Measurements from ENCODE around the gene KIF25.

The KIF25 gene, protein sequence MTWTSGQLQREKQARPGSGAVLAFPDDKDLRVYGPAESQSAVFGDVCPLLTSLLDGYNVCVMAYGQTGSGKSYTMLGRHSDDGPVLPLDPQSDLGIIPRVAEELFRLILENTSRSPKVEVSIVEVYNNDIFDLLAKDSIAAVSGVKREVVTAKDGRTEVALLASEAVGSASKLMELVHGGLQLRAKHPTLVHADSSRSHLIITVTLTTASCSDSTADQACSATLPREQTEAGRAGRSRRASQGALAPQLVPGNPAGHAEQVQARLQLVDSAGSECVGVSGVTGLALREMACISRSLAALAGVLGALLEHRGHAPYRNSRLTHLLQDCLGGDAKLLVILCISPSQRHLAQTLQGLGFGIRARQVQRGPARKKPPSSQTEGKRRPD

GRCh38 chr6:167997642-167998041 lies at the start of gene KIF25:
KIF25 (plus strand) TSS chr6:167997671; CDS start chr6:168029586, 31,915 bp downstream.
- DNase-seq (ENCODE audit: low read depth, low spot score), result no peak

DNA sequence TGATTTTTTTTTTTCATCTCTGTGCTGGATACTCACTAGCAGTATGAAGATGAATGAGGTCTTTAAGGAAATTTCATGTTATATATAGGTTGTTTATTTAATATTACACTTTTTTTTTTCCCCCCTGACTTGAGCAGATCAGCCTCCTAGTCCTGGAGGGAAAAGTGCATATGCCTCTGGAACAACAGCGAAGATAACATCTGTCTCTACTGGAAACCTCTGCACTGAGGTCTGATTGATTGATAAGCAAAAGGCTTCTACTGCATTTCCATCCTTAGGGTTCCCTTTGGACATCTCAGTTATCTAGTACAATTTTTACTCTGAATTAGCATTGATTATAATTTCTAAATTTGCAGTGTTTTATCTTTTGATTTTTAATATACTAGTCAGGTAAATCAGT lies 49.8 kb upstream of the KIF25 start:
- no peak for DNase-seq (ENCODE audit: low read depth, low spot score)

DNA sequence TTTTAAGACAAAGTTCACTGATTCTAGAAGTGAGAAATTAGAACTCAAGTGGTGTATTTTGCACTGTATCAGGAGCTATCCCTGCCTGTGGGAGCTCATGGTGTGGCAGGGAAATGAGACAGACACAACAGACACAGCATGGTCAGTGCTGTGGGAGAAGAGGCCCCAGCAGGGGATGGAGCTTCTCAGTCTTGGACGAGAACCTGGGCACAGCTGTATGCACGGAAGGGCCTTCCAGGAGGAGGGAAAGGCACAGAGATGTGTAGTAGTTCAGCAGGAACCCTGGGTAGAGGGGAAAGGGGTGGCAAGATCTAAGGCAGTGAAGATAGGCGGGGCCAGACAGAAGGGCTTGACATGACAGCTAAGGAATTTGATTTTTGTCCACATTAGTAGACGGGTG lies 48.8 kb upstream of the KIF25 start:
- DNase-seq (ENCODE audit: low read depth, low spot score), result no peak

DNA sequence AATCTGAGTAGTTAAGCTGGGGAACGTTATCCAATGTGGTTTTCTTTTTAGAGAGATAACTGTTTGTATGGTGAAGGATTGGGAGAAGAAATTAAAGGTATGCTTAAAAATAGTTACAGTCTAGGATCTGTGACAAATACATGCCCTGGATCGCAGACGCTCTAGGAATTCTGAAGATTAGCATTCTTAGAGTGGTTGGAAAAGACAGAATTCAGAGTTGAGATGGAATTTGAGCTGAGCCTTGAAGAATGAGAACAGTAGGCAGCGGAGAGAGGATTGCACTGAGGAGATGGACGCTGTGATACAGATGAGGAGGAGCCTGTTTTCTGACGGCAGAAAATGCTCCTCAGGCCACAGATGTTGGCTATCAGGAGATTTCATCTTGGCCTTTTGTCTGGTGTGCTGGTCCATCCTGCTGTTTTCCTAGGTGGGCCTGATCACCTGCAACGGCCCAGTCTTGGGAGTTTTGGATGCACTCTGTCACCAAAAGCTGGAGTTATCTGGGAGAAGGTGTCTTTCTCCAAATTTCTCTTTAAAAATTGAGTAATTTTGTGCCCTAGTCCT lies 48.3 kb upstream of the KIF25 start:
- no peak for DNase-seq (ENCODE audit: low read depth, low spot score)

DNA sequence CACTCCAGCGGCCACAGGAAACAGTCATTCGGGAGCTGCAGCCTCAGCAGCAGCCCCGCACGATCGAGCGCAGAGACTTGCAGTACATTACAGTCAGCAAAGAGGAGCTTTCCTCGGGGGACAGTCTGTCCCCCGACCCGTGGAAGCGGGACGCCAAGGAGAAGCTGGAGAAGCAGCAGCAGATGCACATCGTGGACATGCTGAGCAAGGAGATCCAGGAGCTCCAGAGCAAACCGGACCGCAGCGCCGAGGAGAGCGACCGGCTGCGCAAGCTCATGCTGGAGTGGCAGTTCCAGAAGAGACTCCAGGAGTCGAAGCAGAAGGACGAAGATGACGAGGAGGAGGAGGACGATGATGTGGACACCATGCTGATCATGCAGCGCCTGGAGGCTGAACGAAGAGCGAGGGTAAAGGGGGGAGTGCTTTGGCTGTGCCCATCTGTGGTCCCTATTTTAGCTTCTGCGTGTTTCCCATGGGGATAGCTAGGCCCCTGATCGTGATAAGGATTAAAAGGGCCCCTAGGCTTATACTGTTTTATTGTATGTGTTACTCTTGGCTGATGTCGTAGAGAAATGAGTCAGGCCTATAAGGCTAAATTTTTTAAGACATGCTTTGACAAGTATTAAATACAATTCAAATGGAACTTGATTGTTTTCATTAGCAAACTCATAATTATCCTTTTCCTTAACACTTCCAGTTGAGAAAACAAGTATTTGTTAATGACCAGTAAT lies 45.5 kb upstream of the KIF25 start:
- no peak for DNase-seq (ENCODE audit: low read depth, low spot score)

DNA sequence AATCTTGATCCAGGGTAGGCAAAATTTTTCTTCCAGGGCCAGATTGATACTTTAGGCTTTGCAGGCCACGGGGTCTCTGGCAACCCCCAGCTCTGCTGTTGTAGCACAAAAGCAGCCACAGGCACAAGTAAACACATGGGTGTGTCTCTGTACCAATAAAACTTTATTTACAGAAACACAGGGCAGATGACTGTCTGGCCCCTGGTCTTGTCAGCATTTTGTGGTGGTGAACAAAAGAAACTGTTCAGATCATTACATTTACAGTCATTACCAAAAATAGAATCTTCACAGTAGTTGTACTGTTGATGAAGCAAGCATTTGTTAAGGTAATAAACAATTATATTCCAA lies 45.0 kb upstream of the KIF25 start:
- no peak for DNase-seq (ENCODE audit: low read depth, low spot score)

GRCh38 chr6:167953551-167953950 lies 43.9 kb upstream of the KIF25 start:
- DNase-seq (ENCODE audit: low read depth, low spot score), result no peak

DNA sequence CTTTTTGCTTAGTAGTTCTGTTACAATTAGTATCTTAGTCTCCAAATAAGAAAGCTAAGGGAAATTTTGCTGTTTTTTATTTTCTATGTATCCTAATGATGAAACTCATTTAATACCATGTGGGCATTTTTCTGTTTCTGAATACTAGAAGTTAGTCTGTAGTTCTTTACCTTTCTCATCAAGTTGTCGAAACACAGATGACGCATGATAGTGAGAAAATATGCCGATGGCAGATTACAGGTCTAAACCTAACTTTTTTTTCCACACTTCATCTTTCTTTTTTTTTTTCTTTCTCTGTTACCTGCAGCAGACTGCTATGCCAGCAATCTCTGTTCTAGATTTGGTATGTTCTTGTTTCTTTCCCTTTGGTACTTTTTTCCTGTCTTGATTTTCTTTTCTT lies 43.3 kb upstream of the KIF25 start:
- DNase-seq (ENCODE audit: low read depth, low spot score), result no peak

- no peak for DNase-seq (ENCODE audit: low read depth, low spot score)
These were observed 41.0 kb upstream of the KIF25 start for GRCh38 chr6:167956491-167956890.

DNA sequence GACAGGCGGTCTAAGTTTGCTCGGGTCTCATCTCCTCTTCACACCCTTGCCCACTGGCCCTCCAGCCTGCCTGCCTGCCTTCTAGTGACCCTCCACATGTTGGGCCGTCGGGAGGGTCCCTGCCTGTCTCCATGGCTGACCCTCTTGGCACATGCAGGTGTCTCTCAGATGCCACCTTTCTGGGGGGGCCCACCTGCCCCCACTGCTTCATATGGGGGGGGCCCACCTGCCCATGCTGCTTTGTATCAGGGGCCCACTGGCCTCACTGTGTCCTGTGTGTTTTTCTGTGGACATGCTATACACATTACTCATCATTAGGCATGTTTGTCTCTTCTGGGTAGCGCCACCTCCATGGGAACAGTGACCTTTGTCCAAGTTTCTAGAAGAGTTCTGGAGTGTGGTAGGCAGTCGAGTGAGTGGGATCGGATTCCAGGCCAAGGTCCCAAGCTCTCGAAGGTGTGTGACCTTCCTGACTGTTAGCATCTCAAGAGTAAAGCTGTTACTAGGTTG lies 40.4 kb upstream of the KIF25 start:
- no peak for DNase-seq (ENCODE audit: low read depth, low spot score)

DNA sequence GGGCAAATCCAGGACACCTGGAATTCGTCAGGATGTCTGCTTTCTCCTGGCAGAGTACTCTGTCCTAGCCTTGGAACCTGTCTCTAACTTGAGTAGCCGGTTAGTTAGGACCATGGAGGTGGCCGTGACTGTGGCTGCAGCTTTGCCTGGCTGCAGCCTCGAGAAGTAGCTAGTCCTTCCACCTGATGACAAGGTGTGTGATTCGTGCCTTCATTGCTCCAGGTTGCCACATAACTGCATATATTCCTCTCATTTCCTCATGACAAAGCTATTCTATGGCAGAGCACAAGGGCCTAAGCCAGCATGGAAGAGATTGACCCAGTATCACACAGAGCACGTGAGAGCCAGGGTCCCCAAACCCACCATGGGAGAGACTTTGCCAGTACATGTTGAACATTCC lies 39.8 kb upstream of the KIF25 start:
- DNase-seq (ENCODE audit: low read depth, low spot score), result no peak

DNA sequence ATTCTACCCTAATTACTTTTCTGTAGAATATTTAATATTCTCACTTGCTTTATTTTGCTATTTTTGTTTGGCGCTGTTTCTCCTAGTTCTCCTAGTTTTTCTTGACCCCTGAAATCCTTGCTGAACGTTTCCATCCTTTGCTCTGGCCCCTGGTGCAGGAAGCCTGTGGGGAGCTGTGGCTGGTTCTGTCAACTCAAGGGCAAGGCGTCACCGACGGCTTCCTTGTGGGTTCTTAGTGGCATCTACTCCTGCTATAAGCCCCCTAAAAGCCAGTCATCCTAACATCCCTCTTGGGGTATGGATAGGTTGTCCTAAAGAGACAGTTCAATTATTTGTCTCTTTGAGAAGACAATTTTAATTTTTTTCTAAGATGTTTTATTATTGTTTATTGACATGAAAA lies 36.9 kb upstream of the KIF25 start:
- DNase-seq (ENCODE audit: low read depth, low spot score), result no peak

- DNase-seq (ENCODE audit: low read depth, low spot score), result no peak
These were observed 34.8 kb upstream of the KIF25 start for GRCh38 chr6:167962711-167963110.

DNA sequence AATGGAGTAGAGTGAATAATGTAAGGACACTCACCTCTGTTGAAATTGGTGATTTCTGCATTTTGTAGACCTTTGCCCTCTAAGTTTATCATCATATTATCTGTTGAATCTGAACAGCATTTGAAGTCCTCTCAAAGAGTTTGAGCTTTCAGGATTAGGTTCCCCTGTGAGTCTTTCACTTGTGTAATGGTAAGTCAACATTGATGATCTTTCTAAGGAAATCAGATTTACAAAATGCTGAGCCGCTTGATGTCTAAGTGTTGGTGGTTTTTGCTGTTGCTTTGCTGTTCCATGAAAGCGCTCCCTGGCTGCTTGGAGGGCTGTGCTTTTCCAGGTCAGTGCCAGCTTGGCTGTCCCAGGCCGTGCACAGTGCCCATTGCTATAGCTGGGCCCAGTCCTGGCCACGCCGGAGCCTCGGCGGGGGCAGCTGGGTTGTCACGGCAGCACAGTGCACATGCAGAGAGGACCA lies 33.8 kb upstream of the KIF25 start:
- no peak for DNase-seq (ENCODE audit: low read depth, low spot score)

DNA sequence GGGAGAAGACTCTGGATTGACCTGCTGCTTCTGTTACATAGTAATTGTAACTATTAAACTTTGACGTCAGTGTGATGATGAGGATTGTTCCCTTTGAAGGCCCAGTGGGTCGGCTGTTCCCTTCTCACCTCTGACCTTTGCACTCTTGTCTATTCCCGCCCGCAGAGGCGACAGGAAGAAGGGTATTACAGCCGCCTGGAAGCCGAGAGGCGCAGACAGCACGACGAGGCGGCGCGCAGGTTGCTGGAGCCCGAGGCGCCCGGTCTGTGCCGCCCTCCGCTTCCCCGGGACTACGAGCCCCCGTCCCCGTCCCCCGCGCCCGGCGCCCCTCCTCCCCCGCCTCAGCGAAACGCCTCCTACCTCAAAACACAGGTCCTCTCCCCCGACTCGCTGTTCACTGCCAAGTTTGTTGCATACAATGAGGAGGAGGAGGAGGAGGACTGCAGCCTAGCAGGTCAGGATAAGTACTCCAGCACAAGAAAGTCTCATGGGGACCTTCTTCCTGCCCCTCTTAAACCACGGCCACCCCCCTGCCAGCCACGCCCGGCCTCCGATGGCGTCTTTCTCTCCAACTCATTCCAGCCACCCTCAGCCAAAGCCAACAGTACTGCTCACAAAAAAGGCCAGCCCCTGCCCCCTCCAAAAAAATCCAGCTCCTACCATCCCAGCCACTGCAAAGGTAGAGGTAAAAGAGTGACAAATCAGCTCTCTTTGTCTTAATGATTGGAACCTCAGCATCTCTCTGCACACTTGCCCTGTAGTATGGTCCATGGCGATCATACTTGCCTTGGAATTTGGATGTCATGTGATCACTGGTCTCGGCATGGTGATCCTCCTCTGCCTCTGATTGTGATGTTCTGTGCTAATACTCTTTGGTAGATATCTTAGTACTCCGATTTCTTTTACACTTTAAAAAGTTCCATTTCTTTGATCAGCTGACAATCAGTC lies 31.6 kb upstream of the KIF25 start:
- no peak for DNase-seq (ENCODE audit: low read depth, low spot score)

- DNase-seq (ENCODE audit: low read depth, low spot score), result no peak
These were observed 30.9 kb upstream of the KIF25 start for GRCh38 chr6:167966540-167966905.

DNA sequence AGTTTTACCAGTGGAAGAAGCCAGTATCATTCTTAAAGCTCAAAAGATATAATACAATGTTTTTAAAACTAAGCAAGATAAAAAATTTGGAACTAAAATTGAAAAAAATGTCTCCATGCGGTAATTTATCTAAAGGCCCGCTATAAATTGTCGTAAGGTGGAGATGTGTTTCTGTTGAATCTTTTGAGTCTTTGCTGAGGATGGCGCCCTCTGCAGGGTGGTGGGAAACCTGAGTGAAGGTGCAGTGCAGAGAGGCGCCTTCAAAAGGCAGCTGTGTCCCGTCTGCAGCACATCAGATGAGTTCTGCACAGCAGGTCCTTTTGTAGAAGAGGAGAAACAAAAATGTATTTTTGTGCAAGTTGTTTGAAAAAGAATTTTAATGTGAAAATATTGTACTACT lies 29.4 kb upstream of the KIF25 start:
- DNase-seq (ENCODE audit: low read depth, low spot score), result no peak

GRCh38 chr6:167970230-167970629 lies 27.2 kb upstream of the KIF25 start:
- no peak for DNase-seq (ENCODE audit: low read depth, low spot score)

DNA sequence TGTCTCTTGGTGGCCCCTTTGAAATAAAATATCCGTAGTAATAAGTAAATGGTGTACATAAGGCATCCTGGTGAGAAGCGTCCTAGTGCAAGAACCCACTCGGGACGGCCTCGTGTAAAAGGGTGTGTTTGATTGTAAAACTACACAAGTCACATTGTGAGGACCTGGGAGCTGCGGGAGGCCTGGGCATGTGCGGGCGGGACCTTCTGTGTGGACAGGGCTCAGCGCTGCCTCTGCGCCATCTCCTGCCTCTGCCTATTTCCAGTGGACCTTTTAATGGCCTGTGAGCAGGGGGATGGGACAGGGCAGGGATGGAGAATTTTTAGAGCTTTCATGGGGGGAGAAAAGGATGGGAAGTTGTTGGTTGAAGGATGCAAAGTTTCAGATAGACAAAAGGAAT lies 25.3 kb upstream of the KIF25 start:
- no peak for DNase-seq (ENCODE audit: low read depth, low spot score)

- no peak for DNase-seq (ENCODE audit: low read depth, low spot score)
These were observed 24.2 kb upstream of the KIF25 start for GRCh38 chr6:167973148-167973885.

Data from brain pericyte (primary cell).